GM21390 (cell line): ENCODE measurements around the gene BTG2.

Experiments
- ATAC-seq: cut with Tn5 transposase; IDR thresholded peaks from one replicate; pipeline ENCODE4 v1.9.1; 2021; ENCODE audit not compliant: unreplicated experiment

Gene BTG2

GRCh38 chr1:203276408-203276807, 28.9 kb upstream of the BTG2 start:
- no peak for ATAC-seq

GRCh38 chr1:203276916-203277545, 28.3 kb upstream of the BTG2 start:
- no peak for ATAC-seq

GRCh38 chr1:203278082-203278884, 27.0 kb upstream of the BTG2 start:
- ATAC-seq, result no peak

GRCh38 chr1:203278885-203279406, 26.4 kb upstream of the BTG2 start:
- ATAC-seq, result no peak

GRCh38 chr1:203280061-203280460, 25.3 kb upstream of the BTG2 start:
- ATAC-seq, result no peak

- ATAC-seq, result no peak
These were observed 24.3 kb upstream of the BTG2 start for GRCh38 chr1:203281033-203281432.

- ATAC-seq, result no peak
These were observed 23.3 kb upstream of the BTG2 start for GRCh38 chr1:203281851-203282661.

- ATAC-seq, result no peak
These were observed 22.4 kb upstream of the BTG2 start for GRCh38 chr1:203282720-203283542.

- no peak for ATAC-seq
These were observed 21.7 kb upstream of the BTG2 start for GRCh38 chr1:203283597-203283996.

- ATAC-seq, result no peak
These were observed 20.8 kb upstream of the BTG2 start for GRCh38 chr1:203284411-203285123.

- no peak for ATAC-seq
These were observed 18.9 kb upstream of the BTG2 start for GRCh38 chr1:203286161-203286984.

- ATAC-seq, result peak; percentile 42
These were observed 18.0 kb upstream of the BTG2 start for GRCh38 chr1:203287109-203287893.

- no peak for ATAC-seq
These were observed 17.4 kb upstream of the BTG2 start for GRCh38 chr1:203287898-203288297.

GRCh38 chr1:203288400-203288799, 16.9 kb upstream of the BTG2 start:
- no peak for ATAC-seq

- ATAC-seq, result peak; percentile 54
These were observed 15.9 kb upstream of the BTG2 start for GRCh38 chr1:203289281-203289981.

GRCh38 chr1:203289982-203290260, 15.4 kb upstream of the BTG2 start:
- ATAC-seq, result no peak

- ATAC-seq, result peak; percentile 48
These were observed 14.8 kb upstream of the BTG2 start for GRCh38 chr1:203290261-203291089.
